PFSK-1 (cell line): ENCODE data around the gene CUX1.

ENCODE experiments used
- FOXP2 ChIP-seq: optimal IDR thresholded peaks from 2 replicates; pipeline ENCODE3; 2011; ENCODE audit warnings: borderline replicate concordance, control low read depth, inconsistent platforms; ENCODE audit not compliant: insufficient read depth; ENCODE audit errors: extremely low read length, extremely low read depth
- POLR2AphosphoS5 ChIP-seq: IDR thresholded peaks from 2 replicates; pipeline ENCODE4 v1.6.1; 2012; ENCODE audit warnings: low read depth, mild to moderate bottlenecking, control low read depth, low read length, moderate library complexity
- SIN3A ChIP-seq: IDR thresholded peaks from 2 replicates; pipeline ENCODE4 v1.6.1; 2012; ENCODE audit warnings: mild to moderate bottlenecking, low read length, moderate library complexity, borderline replicate concordance; ENCODE audit not compliant: insufficient read depth
- TAF1 ChIP-seq: IDR thresholded peaks from 2 replicates; pipeline ENCODE4 v1.6.1; 2012; ENCODE audit warnings: low read length, control low read depth, borderline replicate concordance; ENCODE audit not compliant: insufficient read depth
- TF ChIP-seq, protein P1 (sequence below), 2 experiments: IDR thresholded peaks; 2 replicates each; pipeline versions ENCODE4 v1.6.1 to v1.8.0; 2011 to 2012; ENCODE audit warnings: low read depth in 2 of 2, low read length in 2 of 2, control low read depth in 1 of 2, inconsistent platforms in 1 of 2, mild to moderate bottlenecking in 1 of 2, moderate library complexity in 1 of 2; ENCODE audit not compliant: insufficient read depth in 1 of 2

CUX1 gene

DNA sequence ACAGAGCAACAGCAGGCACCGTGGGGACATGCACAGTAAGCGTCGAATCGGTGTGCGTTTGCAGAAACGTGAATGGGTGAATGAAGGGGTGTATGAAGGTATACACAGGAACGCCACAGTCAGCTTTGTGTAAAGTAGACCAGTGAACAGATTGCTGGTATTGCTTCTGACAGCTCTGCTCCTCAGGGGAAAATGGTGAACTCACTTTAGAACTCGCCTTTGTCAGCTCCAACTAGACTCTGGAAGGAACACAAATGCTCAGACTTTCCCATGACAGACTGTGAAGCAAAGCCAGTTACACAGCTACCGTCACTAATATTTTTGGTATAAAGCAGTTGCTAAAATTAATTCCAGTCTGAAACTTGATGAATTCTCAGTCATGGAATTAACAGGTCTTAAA is 78.9 kb downstream of the CUX1 start:
- TF ChIP-seq, protein P1, sequence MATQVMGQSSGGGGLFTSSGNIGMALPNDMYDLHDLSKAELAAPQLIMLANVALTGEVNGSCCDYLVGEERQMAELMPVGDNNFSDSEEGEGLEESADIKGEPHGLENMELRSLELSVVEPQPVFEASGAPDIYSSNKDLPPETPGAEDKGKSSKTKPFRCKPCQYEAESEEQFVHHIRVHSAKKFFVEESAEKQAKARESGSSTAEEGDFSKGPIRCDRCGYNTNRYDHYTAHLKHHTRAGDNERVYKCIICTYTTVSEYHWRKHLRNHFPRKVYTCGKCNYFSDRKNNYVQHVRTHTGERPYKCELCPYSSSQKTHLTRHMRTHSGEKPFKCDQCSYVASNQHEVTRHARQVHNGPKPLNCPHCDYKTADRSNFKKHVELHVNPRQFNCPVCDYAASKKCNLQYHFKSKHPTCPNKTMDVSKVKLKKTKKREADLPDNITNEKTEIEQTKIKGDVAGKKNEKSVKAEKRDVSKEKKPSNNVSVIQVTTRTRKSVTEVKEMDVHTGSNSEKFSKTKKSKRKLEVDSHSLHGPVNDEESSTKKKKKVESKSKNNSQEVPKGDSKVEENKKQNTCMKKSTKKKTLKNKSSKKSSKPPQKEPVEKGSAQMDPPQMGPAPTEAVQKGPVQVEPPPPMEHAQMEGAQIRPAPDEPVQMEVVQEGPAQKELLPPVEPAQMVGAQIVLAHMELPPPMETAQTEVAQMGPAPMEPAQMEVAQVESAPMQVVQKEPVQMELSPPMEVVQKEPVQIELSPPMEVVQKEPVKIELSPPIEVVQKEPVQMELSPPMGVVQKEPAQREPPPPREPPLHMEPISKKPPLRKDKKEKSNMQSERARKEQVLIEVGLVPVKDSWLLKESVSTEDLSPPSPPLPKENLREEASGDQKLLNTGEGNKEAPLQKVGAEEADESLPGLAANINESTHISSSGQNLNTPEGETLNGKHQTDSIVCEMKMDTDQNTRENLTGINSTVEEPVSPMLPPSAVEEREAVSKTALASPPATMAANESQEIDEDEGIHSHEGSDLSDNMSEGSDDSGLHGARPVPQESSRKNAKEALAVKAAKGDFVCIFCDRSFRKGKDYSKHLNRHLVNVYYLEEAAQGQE (IDR thresholded peaks at IDR 0.05; ENCODE audit: insufficient read depth in 1 of 2, low read depth in 2 of 2, low read length in 2 of 2), result no peak
- TF ChIP-seq FOXP2, result no peak
- no peak for TF ChIP-seq TAF1
- no peak for TF ChIP-seq POLR2AphosphoS5
- TF ChIP-seq SIN3A, result no peak

DNA sequence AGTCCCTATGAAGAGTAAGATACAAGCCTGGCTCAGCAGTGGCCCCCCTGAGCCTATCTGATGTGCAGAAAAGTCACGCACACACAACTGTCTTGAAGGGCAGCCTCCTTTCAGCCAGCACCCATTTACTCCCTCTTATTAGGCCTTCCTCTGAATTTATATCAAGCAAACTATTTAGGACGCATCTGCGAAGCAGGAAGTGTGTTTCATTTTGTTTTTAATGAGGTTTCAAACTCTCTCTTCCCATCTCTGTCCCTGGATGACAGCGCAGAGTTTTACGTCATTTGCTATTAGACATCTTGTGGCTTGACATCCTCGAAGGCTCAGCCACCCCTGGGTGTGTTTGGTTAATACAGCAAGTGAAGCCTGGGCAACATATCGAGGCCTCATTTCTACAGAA is 79.5 kb downstream of the CUX1 start:
- TF ChIP-seq SIN3A (no peak), POLR2AphosphoS5 (no peak), FOXP2 (no peak), TAF1 (no peak)
- TF ChIP-seq, protein P1 (IDR thresholded peaks at IDR 0.05; ENCODE audit: insufficient read depth in 1 of 2, low read depth in 2 of 2, low read length in 2 of 2), result no peak

DNA sequence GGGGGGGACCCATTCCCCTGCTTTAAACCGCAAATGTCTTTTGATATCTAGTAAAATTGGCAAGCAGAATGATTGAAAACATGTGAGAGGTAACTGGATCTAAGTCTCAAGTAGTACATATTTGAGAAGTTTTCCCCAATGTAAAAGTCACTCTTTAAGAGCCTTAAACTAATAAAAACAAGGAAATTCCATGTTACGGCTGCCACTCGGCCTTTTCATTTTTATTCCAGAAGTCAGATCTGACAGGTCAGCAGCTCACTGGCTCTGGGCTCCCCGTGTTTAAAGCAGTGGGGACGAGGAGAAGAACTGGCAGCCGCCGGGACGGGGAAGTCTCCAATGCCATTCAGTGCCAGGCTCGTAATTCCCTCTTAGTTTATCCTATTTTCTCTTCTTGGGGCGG is 80.7 kb downstream of the CUX1 start:
- no peak for TF ChIP-seq TAF1
- TF ChIP-seq, protein P1 (IDR thresholded peaks at IDR 0.05; ENCODE audit: insufficient read depth in 1 of 2, low read depth in 2 of 2, low read length in 2 of 2), result no peak
- TF ChIP-seq SIN3A, result no peak
- no peak for TF ChIP-seq POLR2AphosphoS5
- no peak for TF ChIP-seq FOXP2

DNA sequence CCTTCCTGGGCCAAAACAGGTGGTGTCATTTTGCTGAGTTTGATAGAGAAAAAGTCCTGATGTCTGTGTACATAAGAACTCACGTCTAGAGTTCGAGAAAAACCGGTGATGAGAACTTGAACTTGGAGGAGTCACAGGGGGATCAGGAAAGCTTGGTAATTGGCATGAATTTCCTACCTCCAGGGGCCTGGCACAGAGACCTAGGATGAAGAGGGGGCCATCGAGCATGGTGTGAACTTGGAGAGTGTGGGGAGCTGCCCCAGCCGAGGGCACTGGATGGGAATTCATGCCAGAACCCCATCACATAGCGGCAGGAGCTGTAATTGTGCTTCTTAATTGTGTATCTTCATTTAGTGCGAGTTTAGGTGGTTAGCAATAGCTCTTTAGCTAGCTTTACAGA is 82.2 kb downstream of the CUX1 start:
- TF ChIP-seq POLR2AphosphoS5, result no peak
- no peak for TF ChIP-seq TAF1
- TF ChIP-seq, protein P1 (IDR thresholded peaks at IDR 0.05; ENCODE audit: insufficient read depth in 1 of 2, low read depth in 2 of 2, low read length in 2 of 2), result no peak
- no peak for TF ChIP-seq SIN3A
- no peak for TF ChIP-seq FOXP2

DNA sequence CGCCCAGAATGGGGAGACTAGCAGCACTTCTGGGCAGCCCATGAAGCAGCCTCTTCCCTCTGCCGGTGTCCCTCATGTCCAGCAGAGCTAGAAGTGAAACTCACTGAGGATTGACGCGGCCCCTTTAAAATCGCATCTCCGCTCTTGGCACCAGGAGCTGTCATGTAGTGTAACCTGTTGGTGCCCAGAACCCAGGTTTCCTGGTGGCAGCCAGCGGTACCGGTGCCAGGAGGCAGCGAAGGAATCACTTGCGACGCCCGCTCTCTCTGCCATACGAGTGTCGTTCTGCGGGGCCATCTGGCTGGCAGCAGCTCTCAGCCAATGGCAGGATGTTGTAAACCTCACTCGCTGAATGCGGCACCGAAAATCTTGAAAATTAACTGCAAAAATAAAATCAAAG is 82.7 kb downstream of the CUX1 start:
- TF ChIP-seq, protein P1 (IDR thresholded peaks at IDR 0.05; ENCODE audit: insufficient read depth in 1 of 2, low read depth in 2 of 2, low read length in 2 of 2), result no peak
- TF ChIP-seq FOXP2, result no peak
- no peak for TF ChIP-seq SIN3A
- TF ChIP-seq POLR2AphosphoS5, result no peak
- TF ChIP-seq TAF1, result no peak
